Kidney (tissue), 14 donors: ENCODE results near the gene RPL10. TPM values are rescaled to one million over a fixed set of nuclear protein-coding genes. Genes with fewer than 3 reads are reported as not detected.
A peak's percentile ranks its signal among the peaks of the same experiment; 100 is the strongest.
"Not testable (repeated sequence)": the region's sequence is repeated elsewhere in the genome, so short reads cannot be mapped to it uniquely, and the experiment has no call there.

Source experiments
- DNase-seq, 5 donors: peaks; one replicate each; pipeline ENCODE4 v3.0.0-alpha.2; 2013 to 2020
- FAIRE-seq: peaks from 2 replicates; lab custom pipeline; 2012; peaks lifted over from hg19 to GRCh38; lab: Jason Lieb, UNC
- H3K27ac ChIP-seq, 2 donors: one replicate each; pipeline ENCODE4 v1.7.0; 2013; ENCODE audit warnings: low read depth in 2 of 2, low read length in 2 of 2, inconsistent platforms in 1 of 2
- H3K27me3 ChIP-seq: one replicate; pipeline ENCODE4 v1.7.1; 2013; ENCODE audit warnings: low read length, inconsistent platforms; ENCODE audit not compliant: control insufficient read depth, insufficient read depth
- H3K36me3 ChIP-seq, 3 donors: one replicate each; pipeline versions ENCODE4 v1.7.0 to v1.7.1; 2013; ENCODE audit warnings: low read length in 3 of 3, control low read depth in 1 of 3, inconsistent platforms in 1 of 3; ENCODE audit not compliant: insufficient read depth in 3 of 3, control insufficient read depth in 2 of 3
- H3K4me1 ChIP-seq, 3 donors: one replicate each; pipeline versions ENCODE4 v1.7.0 to v1.7.1; 2013; ENCODE audit warnings: low read length in 3 of 3, inconsistent platforms in 1 of 3, low read depth in 1 of 3; ENCODE audit not compliant: control insufficient read depth in 2 of 3, insufficient read depth in 2 of 3
- H3K4me3 ChIP-seq, 3 donors: one replicate each; pipeline versions ENCODE4 v1.7.0 to v1.8.1; 2013; ENCODE audit warnings: low read length in 3 of 3, control low read depth in 1 of 3, inconsistent platforms in 1 of 3
- H3K9ac ChIP-seq, 3 donors: one replicate each; pipeline versions ENCODE4 v1.7.0 to v1.7.1; 2013; ENCODE audit warnings: low read length in 3 of 3, control low read depth in 1 of 3, inconsistent platforms in 1 of 3
- H3K9me3 ChIP-seq, 3 donors: one replicate each; pipeline versions ENCODE4 v1.7.0 to v1.7.1; 2013; ENCODE audit warnings: low read length in 3 of 3, control low read depth in 1 of 3, inconsistent platforms in 1 of 3; ENCODE audit not compliant: control insufficient read depth in 2 of 3, insufficient read depth in 1 of 3
- CTCF ChIP-seq: IDR thresholded peaks from 3 replicates; pipeline ENCODE4 v1.5.1; 2012; ENCODE audit warnings: mild to moderate bottlenecking, moderate library complexity, borderline replicate concordance; ENCODE audit not compliant: insufficient read depth; ENCODE audit errors: extremely low read depth
- intact Hi-C: fragments of 100-400 bp; cut with DNase I; formaldehyde crosslinking; loops from one replicate; pipeline ENCODE4 v1.11.1; 2022
- polyA plus RNA-seq: library from polyadenylated mRNA; stranded (reverse); fragments of 350-450 nt; fragmentation: Illumina TruSeq; extraction: RNeasy Lipid Tissue Mini Kit (QIAGEN cat#74804); gene quantifications from one replicate; pipeline ENCODE4 v1.2.3, GENCODE V29; 2014; ENCODE audit warnings: low read depth, low replicate concordance; ENCODE audit not compliant: insufficient read depth
- total RNA-seq: library from RNA; stranded (reverse); fragmentation: NEBNext Ultra II Directional; extraction: Animal tissue kit (Norgen Biotek cat#: 25700); gene quantifications from one replicate; pipeline ENCODE4 v1.2.1, GENCODE V29; 2021
- donor health status: control.
- donor health status: control.
- donor health status: control.
- donor health status: control.
- donor health status: control.
- donor health status: DM: yes; HTN: yes; CAD: no.
- donor health status: Normal renal cell carcinoma (clear cell type).

RPL10 gene
- total and polyA plus RNA-seq, 2 donors from 2014 or later = 2,684 to 2,858 TPM

- no peaks in the 10 kb centered on the region for H3K9me3 ChIP-seq
- H3K27me3 ChIP-seq = no peaks in the 10 kb centered on the region
- peaks cover 0 to 2% (median 0%) of the 10 kb centered on the region in 3 donors for H3K36me3 ChIP-seq
- H3K27ac ChIP-seq = no peak overlapping the region
- FAIRE-seq = no peak
- intact Hi-C loops = no loop called here
- peaks cover 0 to 7% (median 0%) of the 10 kb centered on the region in 3 donors for H3K4me1 ChIP-seq
- no peak overlapping the region for H3K4me3 ChIP-seq
- H3K9ac ChIP-seq = no peak overlapping the region
- no peak for TF ChIP-seq CTCF
- DNase-seq = no peak
These were observed 15.6 kb upstream of the RPL10 start for GRCh38 chrX:154382483-154383069.

DNA sequence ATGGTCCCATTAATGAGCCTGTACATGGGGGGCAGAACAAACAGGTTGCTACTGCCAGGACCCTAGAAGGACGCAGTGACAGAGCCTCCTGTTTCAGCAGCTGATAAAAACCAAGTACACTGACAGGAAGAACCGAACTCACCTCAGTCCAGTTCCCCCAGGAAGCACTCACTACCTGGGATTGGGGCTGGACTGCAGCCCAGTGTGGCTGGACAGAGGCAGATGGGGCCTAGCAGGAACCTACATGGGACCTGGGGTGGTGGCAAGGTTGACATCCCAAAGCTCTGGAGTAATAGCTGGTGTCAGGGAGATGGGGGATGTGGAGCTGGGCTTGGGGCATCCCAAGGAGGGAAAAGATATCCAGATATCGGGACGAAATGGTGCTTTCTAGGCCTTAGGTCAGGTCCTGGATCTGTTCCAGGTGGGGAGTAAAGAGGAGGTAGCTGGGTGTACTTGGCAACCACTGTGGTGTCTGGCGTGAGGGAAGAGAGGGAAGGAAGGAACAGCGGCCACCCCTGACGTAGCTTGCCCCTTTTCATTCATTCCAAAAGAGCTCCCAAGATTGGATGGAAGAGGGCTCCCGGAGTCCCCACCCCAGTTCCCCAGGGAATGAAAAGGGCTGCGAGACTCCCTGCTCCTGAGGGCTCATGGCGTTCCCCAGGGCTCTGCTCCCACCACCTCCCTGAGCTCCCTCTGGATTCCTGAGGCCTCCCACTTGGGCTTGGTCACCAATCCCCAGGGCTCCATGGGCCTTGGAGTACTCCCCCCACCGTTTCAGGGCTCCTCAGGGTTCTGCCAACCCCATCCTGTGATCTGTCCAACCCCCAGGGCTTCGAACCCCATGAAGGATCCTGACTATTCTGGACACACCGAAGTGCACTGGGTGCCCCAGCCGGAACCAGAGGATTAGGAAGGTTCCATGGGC, 14.6 kb upstream of the RPL10 start:
- H3K27me3 ChIP-seq = no peaks in the 10 kb centered on the region
- H3K9ac ChIP-seq = no peak overlapping the region
- no peak overlapping the region for H3K4me3 ChIP-seq
- FAIRE-seq (no peak), DNase-seq (no peak)
- H3K36me3 ChIP-seq = peaks cover 0 to 2% (median 0%) of the 10 kb centered on the region in 3 donors
- no peak for TF ChIP-seq CTCF
- H3K27ac ChIP-seq = no peak overlapping the region
- intact Hi-C loops = no loop called here
- H3K9me3 ChIP-seq = no peaks in the 10 kb centered on the region
- H3K4me1 ChIP-seq = peaks cover 0 to 7% (median 0%) of the 10 kb centered on the region in 3 donors

GRCh38 chrX:154384284-154384892, 13.8 kb upstream of the RPL10 start:
- no peak overlapping the region for H3K27ac ChIP-seq

DNA sequence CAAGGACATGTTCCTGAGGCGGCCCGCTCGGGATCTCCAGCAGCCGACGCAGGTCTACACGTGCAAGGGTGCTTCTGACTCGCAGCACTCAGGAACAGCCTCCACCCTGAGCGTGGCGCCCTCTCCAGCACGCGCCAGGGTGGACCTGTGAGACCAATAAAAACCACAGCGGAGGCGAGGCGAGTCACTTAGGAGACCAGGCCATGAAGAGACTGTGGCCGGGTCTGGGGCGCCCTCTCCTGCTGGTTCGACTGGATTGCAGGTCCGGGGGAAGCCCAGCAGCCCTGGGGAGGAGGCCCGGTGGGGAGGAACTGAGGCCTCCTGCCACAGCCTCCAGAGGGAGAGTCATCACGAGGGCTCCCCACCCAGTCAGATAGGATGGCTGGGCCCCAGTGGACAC, 10.1 kb upstream of the RPL10 start:
- FAIRE-seq, DNase-seq, intact Hi-C loops, H3K9ac ChIP-seq, H3K36me3 ChIP-seq, H3K9me3 ChIP-seq, H3K27ac ChIP-seq, H3K4me3 ChIP-seq, H3K27me3 ChIP-seq, H3K4me1 ChIP-seq: not testable (repeated sequence)

More at GRCh38 chrX:154384284-154384892, 13.8 kb upstream of the RPL10 start:
- no peak overlapping the region for H3K9ac ChIP-seq
- DNase-seq (peak in 2 of 5 donors; percentile 27 to 66), FAIRE-seq (no peak)
- H3K4me3 ChIP-seq = no peak overlapping the region
- intact Hi-C loops = no loop called here
- TF ChIP-seq CTCF = peak; percentile 22
- peaks cover 0 to 2% (median 0%) of the 10 kb centered on the region in 3 donors for H3K36me3 ChIP-seq
- no peaks in the 10 kb centered on the region for H3K9me3 ChIP-seq
- peaks cover 0 to 7% (median 0%) of the 10 kb centered on the region in 3 donors for H3K4me1 ChIP-seq
- no peaks in the 10 kb centered on the region for H3K27me3 ChIP-seq

- H3K36me3 ChIP-seq, H3K27me3 ChIP-seq, FAIRE-seq, H3K4me3 ChIP-seq, H3K4me1 ChIP-seq, H3K9me3 ChIP-seq, H3K9ac ChIP-seq, DNase-seq, intact Hi-C loops, H3K27ac ChIP-seq: not testable (repeated sequence)
These were observed 9.5 kb upstream of the RPL10 start for GRCh38 chrX:154388649-154389048.
